HG02970 (cell line): ENCODE measurements around the gene SCN9A.
"Not testable (repeated sequence)": the region's sequence is repeated elsewhere in the genome, so short reads cannot be mapped to it uniquely, and the experiment has no call there.

Experiments
- ATAC-seq: cut with Tn5 transposase; IDR thresholded peaks from one replicate; pipeline ENCODE4 v1.9.1; 2021; ENCODE audit warnings: mild to moderate bottlenecking, moderate library complexity, moderate number of reproducible peaks; ENCODE audit not compliant: unreplicated experiment, low FRiP score

The SCN9A gene

GRCh38 chr2:166375736-166376487 is at the start of gene SCN9A:
SCN9A (minus strand) TSS chr2:166375944; CDS start chr2:166311756, 64,188 bp downstream.
- peak; percentile 74 for ATAC-seq

- no peak for ATAC-seq
Measured at GRCh38 chr2:166424841-166425240, 49.1 kb upstream of the SCN9A start.

DNA sequence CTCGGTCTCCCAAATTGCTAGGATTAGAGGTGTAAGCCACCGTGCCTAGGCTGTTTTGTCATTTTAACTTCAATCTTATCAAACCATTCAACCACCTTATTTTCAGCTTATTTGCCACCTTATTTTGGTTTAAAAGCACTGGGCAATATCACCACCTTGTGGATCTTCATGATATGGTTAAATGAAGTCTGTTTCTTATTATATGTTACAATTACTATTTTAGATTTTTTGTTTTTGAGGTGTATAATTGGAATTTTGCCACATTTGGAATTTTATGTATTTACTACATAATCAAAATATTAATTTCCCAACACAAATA is 43.8 kb upstream of the SCN9A start:
- no peak for ATAC-seq

- ATAC-seq = no peak
Measured at GRCh38 chr2:166418853-166419615, 43.3 kb upstream of the SCN9A start.

DNA sequence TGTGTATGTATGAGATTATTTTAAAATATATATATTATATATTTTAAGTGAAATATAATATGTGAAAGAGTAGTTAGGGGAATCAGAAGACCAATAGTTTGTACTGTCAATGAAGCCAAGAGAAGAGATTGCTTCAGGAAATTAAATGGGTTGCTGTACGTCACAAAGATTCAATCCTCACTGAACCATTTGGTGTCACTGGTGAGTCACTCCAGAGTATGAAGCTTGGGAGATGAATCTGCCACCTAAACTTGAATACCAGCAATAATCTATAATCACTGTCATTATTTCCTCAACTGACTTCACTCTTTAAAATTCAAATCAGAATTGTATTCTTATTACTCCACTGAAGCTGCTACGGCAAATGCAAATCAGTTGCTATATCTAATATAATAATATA is 41.9 kb upstream of the SCN9A start:
- no peak for ATAC-seq

- ATAC-seq = no peak
Measured at GRCh38 chr2:166413255-166413654, 37.5 kb upstream of the SCN9A start.

DNA sequence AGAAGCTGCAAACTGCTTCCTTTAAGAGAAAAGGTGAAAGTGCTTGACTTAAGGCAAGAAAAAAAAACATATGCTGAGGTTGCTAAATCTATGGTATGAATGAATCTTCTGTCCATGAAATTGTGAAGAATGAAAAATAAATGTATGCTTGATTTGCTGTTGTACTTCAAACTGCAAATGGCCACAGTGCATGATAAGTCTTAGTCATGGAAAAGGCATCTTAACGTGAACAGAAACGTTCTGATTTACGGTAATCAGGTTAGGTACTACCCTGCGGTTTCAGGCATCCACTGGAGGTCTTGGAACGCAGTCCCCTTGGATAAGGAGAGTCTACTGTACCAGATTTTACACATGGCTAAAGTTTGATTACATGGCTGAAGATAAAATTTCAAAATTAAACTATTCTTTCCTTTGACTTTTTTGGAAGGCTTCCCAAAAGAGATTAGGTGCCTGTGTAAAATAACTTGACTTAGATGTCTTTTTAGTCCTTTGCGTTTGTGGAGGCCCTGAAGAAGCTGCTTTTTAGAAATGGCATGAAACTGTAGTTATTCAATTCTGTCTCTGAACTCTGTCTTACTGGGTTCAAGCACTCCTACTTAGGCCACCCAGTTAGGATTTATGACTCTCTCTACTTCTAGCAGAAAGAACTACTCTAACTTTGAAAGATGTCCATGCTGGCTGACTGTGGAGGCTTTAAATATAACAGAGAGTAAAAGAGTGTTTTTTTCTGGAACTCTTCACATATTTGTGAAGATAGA is 35.9 kb upstream of the SCN9A start:
- no peak for ATAC-seq

GRCh38 chr2:166410828-166411472 is 35.2 kb upstream of the SCN9A start:
- no peak for ATAC-seq

- not testable (repeated sequence) for ATAC-seq
Measured at GRCh38 chr2:166407746-166408145, 32.0 kb upstream of the SCN9A start.

DNA sequence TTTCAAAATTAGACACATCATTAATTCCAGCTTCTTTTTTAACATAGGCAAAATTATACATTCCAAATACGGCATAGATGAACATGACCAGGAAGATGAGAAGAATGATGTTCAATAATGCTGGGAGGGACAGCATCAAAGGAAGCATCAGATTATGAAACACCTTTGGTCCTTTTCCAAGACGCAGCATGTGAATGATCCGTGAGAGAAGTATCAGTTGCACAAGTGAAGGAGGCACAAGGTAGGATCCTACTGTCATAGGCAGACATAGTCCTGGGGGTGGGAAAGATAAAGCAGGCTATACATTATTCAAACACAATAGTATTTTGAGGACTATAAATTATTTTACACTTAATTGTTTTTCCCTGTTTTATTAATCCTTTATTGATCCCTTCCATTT is 30.6 kb upstream of the SCN9A start:
- ATAC-seq = no peak

- no peak for ATAC-seq
Measured at GRCh38 chr2:166405569-166405926, 29.8 kb upstream of the SCN9A start.

DNA sequence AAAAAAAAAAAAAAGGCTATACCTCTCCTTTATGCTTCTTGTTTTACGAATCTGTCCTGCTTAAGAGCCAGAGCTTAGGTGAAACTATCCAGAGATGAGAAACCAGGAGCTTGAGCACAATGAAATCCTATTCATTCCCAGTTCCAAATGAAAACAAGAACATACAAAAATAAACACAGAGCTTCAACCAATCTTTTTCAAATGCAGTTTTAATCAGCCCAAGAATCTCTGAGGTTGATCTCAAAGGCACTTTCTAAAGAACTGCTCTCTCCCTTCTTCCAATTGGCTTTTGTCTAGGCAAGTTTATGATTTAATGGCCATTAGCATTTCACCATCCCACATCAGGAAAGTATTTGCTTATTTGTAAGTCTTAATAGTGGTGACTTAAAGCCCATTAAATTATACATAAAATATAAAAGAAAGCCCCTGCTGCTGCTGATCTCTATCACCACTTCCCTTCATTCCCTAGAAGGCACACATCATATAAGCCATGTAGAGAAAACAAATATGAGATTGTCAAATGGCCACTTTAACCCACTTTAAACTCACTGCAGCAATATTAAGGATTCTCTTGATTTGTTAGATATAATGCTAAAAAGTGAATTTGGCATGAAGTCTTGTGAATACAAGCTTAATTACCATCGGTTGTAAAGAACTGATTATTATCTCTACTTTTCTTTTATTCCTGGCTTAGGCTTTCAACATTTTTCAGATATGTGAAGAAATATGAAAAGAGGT is 29.3 kb upstream of the SCN9A start:
- no peak for ATAC-seq

GRCh38 chr2:166394245-166394644 is 18.5 kb upstream of the SCN9A start:
- ATAC-seq = no peak

GRCh38 chr2:166393008-166393407 is 17.3 kb upstream of the SCN9A start:
- ATAC-seq = no peak

GRCh38 chr2:166388481-166389070 is 12.8 kb upstream of the SCN9A start:
- ATAC-seq = no peak

- ATAC-seq = no peak
Measured at GRCh38 chr2:166385313-166385712, 9.6 kb upstream of the SCN9A start.

DNA sequence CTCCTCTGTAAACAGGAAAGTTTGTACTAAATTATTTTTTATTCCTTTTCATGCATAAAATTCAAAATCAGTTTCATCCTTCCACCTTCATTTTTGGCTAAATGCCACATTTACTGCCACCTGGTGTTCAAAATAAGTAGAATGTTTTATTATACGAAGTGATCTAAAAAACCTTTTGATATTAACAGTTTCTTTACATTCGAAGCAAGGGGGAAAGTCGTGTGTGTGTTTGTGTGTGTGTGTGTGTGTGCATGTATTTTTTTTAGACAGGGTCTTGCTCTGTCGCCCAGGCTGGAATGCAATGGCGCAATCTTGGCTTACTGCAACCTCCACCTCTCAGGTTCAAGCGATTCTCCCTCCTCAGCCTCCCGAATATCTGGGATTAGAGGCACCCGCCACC is 9.0 kb upstream of the SCN9A start:
- ATAC-seq = no peak

DNA sequence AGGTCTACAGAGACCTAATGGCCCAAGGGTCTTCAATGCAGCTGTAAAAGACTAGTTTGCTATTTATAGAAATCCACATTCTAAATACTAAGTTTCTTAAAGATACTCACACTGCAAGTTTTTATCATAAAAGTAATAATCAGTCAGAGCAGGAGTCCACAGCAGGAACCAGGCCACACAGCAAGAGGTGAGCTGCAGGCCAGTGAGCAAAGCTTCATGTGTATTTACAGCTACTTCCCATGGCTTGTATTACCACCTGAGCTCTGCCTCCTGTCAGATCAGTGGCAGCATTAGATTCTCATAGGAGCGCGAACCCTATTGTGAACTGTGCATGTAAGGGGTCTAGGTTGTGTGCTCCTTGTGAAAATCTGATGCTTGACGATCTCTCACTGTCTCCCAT is 6.7 kb upstream of the SCN9A start:
- no peak for ATAC-seq

DNA sequence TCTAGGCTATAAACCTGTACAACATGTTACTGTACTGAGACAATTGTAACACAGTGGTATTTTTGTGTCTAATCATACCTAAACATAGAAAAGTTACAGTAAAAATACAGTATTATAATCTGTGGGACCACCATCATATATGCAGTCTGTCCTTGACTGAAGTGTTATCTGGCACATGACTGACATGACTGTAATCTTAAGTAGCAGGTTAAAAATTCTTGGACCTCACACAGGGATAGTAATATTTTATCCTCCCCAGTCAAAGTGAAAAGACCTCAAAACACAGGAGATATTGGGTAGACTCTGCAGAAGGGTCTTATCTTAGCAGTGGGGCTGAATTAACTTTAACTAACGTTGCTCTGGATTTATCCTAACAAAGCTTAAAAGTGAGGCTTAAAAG is 4.9 kb upstream of the SCN9A start:
- no peak for ATAC-seq

DNA sequence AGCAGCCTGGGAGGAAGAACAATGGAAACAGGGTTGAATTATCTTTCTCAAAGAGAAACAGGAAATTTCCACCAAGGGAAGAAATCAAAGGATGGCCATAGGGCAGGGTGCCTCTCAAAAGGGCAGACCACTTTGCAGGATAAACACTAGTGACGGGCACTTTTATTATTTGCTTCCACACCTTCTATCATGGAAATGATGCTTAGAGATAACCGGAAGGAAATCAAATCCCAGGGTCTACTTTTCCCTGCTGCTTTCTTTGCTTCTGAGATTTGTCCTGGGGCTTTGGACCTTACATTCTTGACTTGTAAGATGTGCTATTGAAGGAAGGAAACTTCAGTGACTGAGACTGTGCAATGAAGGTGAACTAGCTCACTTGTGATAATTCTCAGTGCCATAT is 1.1 kb upstream of the SCN9A start:
- ATAC-seq = no peak
